ENCODE data around the gene TNFRSF4. TPM values are rescaled to one million over a fixed set of nuclear protein-coding genes. Genes with fewer than 3 reads are reported as not detected.
A peak's percentile ranks its signal among the peaks of the same experiment; 100 is the strongest.

Gene TNFRSF4
- total and polyA plus RNA-seq, 2 of the 8 experiments (the other 6 are each of a cell fraction or from before 2014, with no cell fraction given), result 0.06 TPM; not detected in 1

- H3K4me1 ChIP-seq (replicated peaks in 1 of 4; ENCODE audit: control insufficient read depth in 3 of 4, insufficient read depth in 4 of 4, low read length in 3 of 4), result peaks cover 4 to 28% (median 20%) of the 10 kb centered on the region in 4 experiments
- no peaks in the 10 kb centered on the region for H3K36me3 ChIP-seq (ENCODE audit: control insufficient read depth in 2 of 4, insufficient read depth in 4 of 4, low read length in 3 of 4)
- 0 out of 7 replicates have a peak overlapping the region, but pooled peaks of 1 of the 4 experiments have one; percentile 2 for H3K9ac ChIP-seq (replicated peaks in 1 of 4; ENCODE audit: extremely low read depth in 1 of 4, low read depth in 3 of 4, low read length in 3 of 4)
- H3K18ac ChIP-seq (ENCODE audit: extremely low read depth, low read length), result peak overlapping the region; percentile 60; the same call in 1 of the 2 replicates
- no peak overlapping the region for H3K56ac ChIP-seq (replicated peaks; ENCODE audit: insufficient read length, low read depth, low read length)
- H3K79me2 ChIP-seq (ENCODE audit: control insufficient read depth in 1 of 2, insufficient read depth in 2 of 2, low read length in 2 of 2), result no peaks in the 10 kb centered on the region
- DNase-seq (ENCODE audit: low read depth in 1 of 2, low spot score in 2 of 2), result no peak
- no peak overlapping the region for H2BK20ac ChIP-seq (ENCODE audit: low read length)
- peak overlapping the region; percentile 60; the same call in 1 of the 2 replicates for H2BK12ac ChIP-seq (ENCODE audit: low read depth, low read length)
- peak overlapping the region in 3 of 4 experiments; percentile 3 to 50 (median 4); a peak in 3 of 8 replicates for H3K4me3 ChIP-seq (ENCODE audit: extremely low read depth in 1 of 4, insufficient read depth in 2 of 4, low read depth in 3 of 4, low read length in 4 of 4)
- peak overlapping the region; percentile 94 for H3K4ac ChIP-seq (replicated peaks; ENCODE audit: insufficient read length, low read depth, low read length)
- no peak overlapping the region for H4K5ac ChIP-seq (ENCODE audit: insufficient read length, low read depth, low read length)
- no peak overlapping the region; the same call in 1 of the 2 replicates for H2AK5ac ChIP-seq (ENCODE audit: low read depth, low read length)
- 0 out of 2 replicates have a peak, but pooled peaks have one; percentile 3 for TF ChIP-seq E2F6 (IDR thresholded peaks at IDR 0.05)
- no peak; the same call in 1 of the 2 replicates for TF ChIP-seq MAX (IDR thresholded peaks at IDR 0.05)
- TF ChIP-seq CHD2 (IDR thresholded peaks at IDR 0.05; ENCODE audit: low read length), result no peak
- H2AFZ ChIP-seq (ENCODE audit: low read length), result no peak overlapping the region
- H3K4me2 ChIP-seq (ENCODE audit: insufficient read depth in 1 of 2, low read depth in 2 of 2, low read length in 2 of 2), result peak overlapping the region; percentile 40 to 69; a peak in 3 of 4 replicates
- WGBS, 2 experiments (ENCODE audit: extremely low coverage in 1 of 2, insufficient coverage in 1 of 2, insufficient read length in 1 of 2, insufficient replicate concordance in 2 of 2, low coverage in 1 of 2, low lambda C conversion rate in 2 of 2, missing lambda C conversion rate in 1 of 2), result 68% methylated on average over 30 of the region's 32 CpGs; no CpG with 5 or more reads in 1 of the 2 experiments
- no peak overlapping the region for H2BK120ac ChIP-seq (replicated peaks; ENCODE audit: low read depth, low read length)
- FAIRE-seq, result no peak
- H3K79me1 ChIP-seq (ENCODE audit: low read depth, low read length), result no peaks in the 10 kb centered on the region
- POLR2A ChIA-PET (ENCODE audit: partially characterized antibody), result interaction anchor here (0.7 to 2.5 kb wide), 4 partner anchors 9 to 56 kb away, joined by 3 to 15 read pairs (median 3); no protein-coding TSS in a partner anchor
- H2BK15ac ChIP-seq (ENCODE audit: low read length), result peak overlapping the region; percentile 81; the same call in 1 of the 2 replicates
- H3K14ac ChIP-seq (ENCODE audit: insufficient read length), result no peak overlapping the region
- CTCF ChIA-PET (ENCODE audit: partially characterized antibody), result interaction anchor here (0.8 to 2.0 kb wide), 7 partner anchors 15 to 119 kb away, joined by 3 to 8 read pairs (median 4); no protein-coding TSS in a partner anchor
- no peak overlapping the region for H2BK5ac ChIP-seq (ENCODE audit: low read depth, low read length)
- H3K23ac ChIP-seq (ENCODE audit: insufficient read length), result no peak overlapping the region
- H4K91ac ChIP-seq (replicated peaks; ENCODE audit: insufficient read length, low read length), result peak overlapping the region; percentile 55
- peaks cover 4 to 5% of the 10 kb centered on the region in 2 experiments; a peak in 1 of 4 replicates for H3K9me3 ChIP-seq (ENCODE audit: insufficient read depth in 2 of 2, low read depth in 1 of 2, low read length in 1 of 2)
- H4K20me1 ChIP-seq (replicated peaks in 1 of 2; ENCODE audit: control insufficient read depth in 1 of 2, insufficient read depth in 2 of 2, low read length in 2 of 2), result peaks cover 0 to 4% of the 10 kb centered on the region in 2 experiments
- no peak overlapping the region for H3K27ac ChIP-seq (ENCODE audit: low read depth, low read length)
- H3K23me2 ChIP-seq (ENCODE audit: low read depth, low read length), result peaks cover 3% of the 10 kb centered on the region; the same call in 1 of the 2 replicates
- peaks cover 0 to 10% (median 6%) of the 10 kb centered on the region in 4 experiments; a peak in 4 of 7 replicates for H3K27me3 ChIP-seq (replicated peaks in 1 of 4; ENCODE audit: control insufficient read depth in 3 of 4, extremely low read depth in 1 of 4, insufficient read depth in 3 of 4, low read length in 3 of 4)
- peak overlapping the region; percentile 74; the same call in 1 of the 2 replicates for H4K8ac ChIP-seq (ENCODE audit: extremely low read depth, insufficient read depth, low read length)
These were observed 40.7 kb downstream of the TNFRSF4 start for GRCh38 chr1:1173061-1173792.
